ENCODE results near the gene KCNK13. TPM values are rescaled to one million over a fixed set of nuclear protein-coding genes. Genes with fewer than 3 reads are reported as not detected.
A peak's percentile ranks its signal among the peaks of the same experiment; 100 is the strongest.

Gene KCNK13
- total RNA-seq, 1 donor from 2014 or later, result 3.2 TPM

GRCh38 chr14:90054803-90055202 is 7.0 kb upstream of the KCNK13 start:
- Mint-ChIP-seq H3K9me3 (no peaks in the 10 kb centered on the region), H3K36me3 (no peaks in the 10 kb centered on the region), H3K4me3 (no peak overlapping the region), H3K4me1 (ENCODE audit: unreplicated experiment) (no peaks in the 10 kb centered on the region), H3K27ac (no peak overlapping the region), H3K27me3 (peaks cover 80% of the 10 kb centered on the region)
- no peak for DNase-seq (ENCODE audit: extremely low spot score, unreplicated experiment)
- TF ChIP-seq CTCF (conservative IDR thresholded peaks at IDR 0.05), result no peak

- no peak for TF ChIP-seq CTCF (conservative IDR thresholded peaks at IDR 0.05)
- no peaks in the 10 kb centered on the region for H3K36me3 Mint-ChIP-seq
- no peaks in the 10 kb centered on the region for H3K9me3 Mint-ChIP-seq
- no peak overlapping the region for H3K27ac Mint-ChIP-seq
- no peak overlapping the region for H3K4me3 Mint-ChIP-seq
- peaks cover 78% of the 10 kb centered on the region for H3K27me3 Mint-ChIP-seq
- DNase-seq (ENCODE audit: extremely low spot score, unreplicated experiment), result no peak
- H3K4me1 Mint-ChIP-seq (ENCODE audit: unreplicated experiment), result no peaks in the 10 kb centered on the region
Measured at GRCh38 chr14:90056826-90057225, 5.0 kb upstream of the KCNK13 start.

GRCh38 chr14:90058876-90059458 is 2.8 kb upstream of the KCNK13 start:
- peaks cover 6% of the 10 kb centered on the region for H3K4me1 Mint-ChIP-seq (ENCODE audit: unreplicated experiment)
- H3K9me3 Mint-ChIP-seq, result no peaks in the 10 kb centered on the region
- TF ChIP-seq CTCF (conservative IDR thresholded peaks at IDR 0.05), result no peak
- peak overlapping the region; percentile 86 for H3K4me3 Mint-ChIP-seq
- H3K36me3 Mint-ChIP-seq, result no peaks in the 10 kb centered on the region
- no peak overlapping the region for H3K27ac Mint-ChIP-seq
- peaks cover 80% of the 10 kb centered on the region for H3K27me3 Mint-ChIP-seq
- DNase-seq (ENCODE audit: extremely low spot score, unreplicated experiment), result no peak

- peak; percentile 76 for DNase-seq (ENCODE audit: extremely low spot score, unreplicated experiment)
- H3K27me3 Mint-ChIP-seq, result peaks cover 80% of the 10 kb centered on the region
- H3K9me3 Mint-ChIP-seq, result no peaks in the 10 kb centered on the region
- peak; percentile 72 for TF ChIP-seq CTCF (conservative IDR thresholded peaks at IDR 0.05)
- H3K4me1 Mint-ChIP-seq (ENCODE audit: unreplicated experiment), result peaks cover 6% of the 10 kb centered on the region
- no peaks in the 10 kb centered on the region for H3K36me3 Mint-ChIP-seq
- peak overlapping the region; percentile 86 for H3K4me3 Mint-ChIP-seq
- H3K27ac Mint-ChIP-seq, result no peak overlapping the region
Measured at GRCh38 chr14:90060312-90060964, 1.4 kb upstream of the KCNK13 start.

- peak overlapping the region; percentile 86 for H3K4me3 Mint-ChIP-seq
- peaks cover 6% of the 10 kb centered on the region for H3K4me1 Mint-ChIP-seq (ENCODE audit: unreplicated experiment)
- DNase-seq (ENCODE audit: extremely low spot score, unreplicated experiment), result no peak
- no peaks in the 10 kb centered on the region for H3K9me3 Mint-ChIP-seq
- H3K27me3 Mint-ChIP-seq, result peaks cover 77% of the 10 kb centered on the region
- no peak overlapping the region for H3K27ac Mint-ChIP-seq
- H3K36me3 Mint-ChIP-seq, result no peaks in the 10 kb centered on the region
- no peak for TF ChIP-seq CTCF (conservative IDR thresholded peaks at IDR 0.05)
Measured at GRCh38 chr14:90060965-90061684, 669 bp upstream of the KCNK13 start.

Measured in type B pancreatic cell (in vitro differentiated cells).